ENCODE results near the gene TCAP.
A peak's percentile ranks its signal among the peaks of the same experiment; 100 is the strongest.

Gene TCAP

GRCh38 chr17:39666601-39667261 lies 1.6 kb downstream of the TCAP start:
- DNase-seq (ENCODE audit: low read depth in 2 of 2) = no peak

- DNase-seq (ENCODE audit: low read depth in 2 of 2) = no peak
Measured at GRCh38 chr17:39667262-39667944, 2.3 kb downstream of the TCAP start.

- DNase-seq (ENCODE audit: low read depth in 2 of 2) = peak in 1 of 2 experiments; percentile 5
Measured at GRCh38 chr17:39667945-39668924, 3.1 kb downstream of the TCAP start, which contains the start of gene PNMT. Gene PNMT, plus strand, starts transcription at chr17:39668453. Its CDS starts 23 bp downstream, at chr17:39668476.

DNA sequence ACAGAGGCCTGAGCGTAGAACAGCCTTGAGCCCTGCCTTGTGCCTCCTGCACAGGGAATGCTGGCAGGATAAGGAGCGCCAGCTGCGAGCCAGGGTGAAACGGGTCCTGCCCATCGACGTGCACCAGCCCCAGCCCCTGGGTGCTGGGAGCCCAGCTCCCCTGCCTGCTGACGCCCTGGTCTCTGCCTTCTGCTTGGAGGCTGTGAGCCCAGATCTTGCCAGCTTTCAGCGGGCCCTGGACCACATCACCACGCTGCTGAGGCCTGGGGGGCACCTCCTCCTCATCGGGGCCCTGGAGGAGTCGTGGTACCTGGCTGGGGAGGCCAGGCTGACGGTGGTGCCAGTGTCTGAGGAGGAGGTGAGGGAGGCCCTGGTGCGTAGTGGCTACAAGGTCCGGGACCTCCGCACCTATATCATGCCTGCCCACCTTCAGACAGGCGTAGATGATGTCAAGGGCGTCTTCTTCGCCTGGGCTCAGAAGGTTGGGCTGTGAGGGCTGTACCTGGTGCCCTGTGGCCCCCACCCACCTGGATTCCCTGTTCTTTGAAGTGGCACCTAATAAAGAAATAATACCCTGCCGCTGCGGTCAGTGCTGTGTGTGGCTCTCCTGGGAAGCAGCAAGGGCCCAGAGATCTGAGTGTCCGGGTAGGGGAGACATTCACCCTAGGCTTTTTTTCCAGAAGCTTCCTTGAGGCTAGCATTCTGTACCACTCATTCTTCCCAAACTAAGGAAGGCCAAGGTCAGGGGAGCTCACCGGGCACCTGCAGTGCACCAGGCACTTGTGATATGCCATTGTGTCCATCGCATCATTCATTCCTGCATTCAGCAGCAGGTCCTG lies 5.0 kb downstream of the TCAP start:
- DNase-seq (ENCODE audit: low read depth in 2 of 2) = no peak

DNA sequence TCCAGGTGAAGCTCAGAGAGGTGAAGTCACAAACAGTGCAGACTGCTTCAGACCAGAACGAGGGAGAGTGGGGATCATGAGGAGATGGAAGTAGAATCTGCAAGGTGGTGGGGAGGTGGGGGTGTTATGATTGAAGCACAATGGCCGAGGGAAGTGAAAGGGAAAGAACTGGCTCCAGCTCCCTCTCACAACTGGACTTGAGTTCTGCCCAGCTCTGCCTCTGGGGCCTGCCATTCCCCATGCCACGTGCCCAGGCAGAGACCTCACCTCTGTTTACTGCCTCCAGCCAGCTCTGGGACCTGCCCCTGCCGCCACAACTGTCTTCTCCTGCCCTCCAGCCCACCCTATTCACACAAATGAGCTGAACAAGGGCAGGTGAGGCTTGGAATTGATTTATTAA lies 5.6 kb downstream of the TCAP start:
- DNase-seq (ENCODE audit: low read depth in 2 of 2) = no peak

DNA sequence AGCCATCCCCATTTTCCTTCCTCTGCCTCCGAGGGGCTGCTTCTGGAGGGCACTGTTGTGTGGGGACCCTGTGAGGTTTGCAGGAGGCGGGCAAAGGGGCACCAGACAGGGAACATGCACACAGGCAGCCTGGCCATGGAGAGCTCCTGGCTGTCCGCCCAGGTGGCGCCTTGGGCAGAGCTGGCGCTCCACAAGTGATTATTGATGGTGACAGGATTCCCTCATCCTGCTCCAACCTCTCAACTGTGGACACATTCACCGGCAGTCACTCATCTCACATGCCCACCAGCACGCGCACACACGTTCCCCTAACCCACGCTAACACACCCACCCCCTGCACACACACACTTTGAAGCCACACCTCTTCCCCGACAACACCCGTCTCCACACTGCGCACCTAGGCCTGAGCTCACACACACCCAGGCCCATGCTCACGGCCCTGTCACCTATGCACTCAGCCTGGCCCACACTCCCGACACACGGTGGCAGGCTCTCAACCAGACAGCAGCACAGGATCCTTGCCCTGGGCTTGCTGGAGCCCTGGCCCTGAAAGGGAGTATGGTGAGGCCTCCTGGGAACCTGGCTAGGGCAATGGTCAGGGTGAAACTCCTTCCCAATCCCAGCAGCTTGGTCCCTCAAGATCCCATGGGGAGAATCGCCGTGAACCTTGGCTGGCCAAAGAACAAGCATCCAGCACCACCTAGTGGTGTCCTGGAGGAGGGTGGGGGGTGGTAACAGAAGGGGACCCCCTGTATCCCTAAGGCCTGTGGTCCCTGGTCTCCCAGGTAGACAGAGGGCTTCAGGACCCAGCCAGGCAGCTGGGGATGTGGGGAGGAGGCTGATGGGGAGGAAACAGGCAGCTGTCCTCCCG lies 6.7 kb downstream of the TCAP start:
- no peak for DNase-seq (ENCODE audit: low read depth in 2 of 2)

DNA sequence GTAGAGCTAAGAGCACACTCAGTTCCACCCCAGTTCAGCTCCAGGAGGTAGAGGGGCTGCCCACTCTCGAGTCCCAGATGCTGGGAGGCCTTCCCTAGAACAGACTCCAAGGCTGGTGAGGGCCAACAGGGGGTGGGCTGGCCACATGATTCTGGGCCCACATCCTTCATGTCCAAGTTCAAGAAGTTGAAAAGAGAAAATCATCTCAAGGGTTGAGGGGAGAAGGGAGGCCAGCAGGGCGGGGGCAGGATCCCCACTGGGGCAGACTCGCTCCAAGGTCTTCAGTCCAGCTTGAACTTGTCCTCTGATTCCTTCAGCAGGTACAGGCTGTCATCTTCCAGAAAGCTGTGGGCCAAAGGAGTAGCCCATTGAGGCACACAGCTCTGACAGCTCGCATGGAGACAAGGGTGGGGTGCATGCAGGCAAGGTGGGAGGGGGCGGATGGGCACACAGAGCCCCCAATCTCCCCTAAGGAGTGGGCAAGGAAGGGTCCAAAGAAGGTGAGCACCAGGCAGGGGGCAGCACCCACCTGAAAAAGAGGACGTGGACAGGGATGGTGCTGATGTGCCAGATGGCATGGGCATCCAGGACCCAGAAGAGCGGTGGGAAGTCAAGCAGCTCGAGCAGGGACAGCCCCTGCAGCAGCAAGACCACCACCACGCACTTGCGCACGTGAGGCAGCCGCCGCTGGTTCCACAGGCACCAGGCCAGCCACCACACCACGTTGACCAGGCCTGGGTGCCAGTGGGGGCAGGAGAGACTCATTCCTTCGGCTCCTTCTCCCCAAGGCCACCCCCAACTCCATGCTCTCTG lies 7.6 kb downstream of the TCAP start:
- no peak for DNase-seq (ENCODE audit: low read depth in 2 of 2)

- DNase-seq (ENCODE audit: low read depth in 2 of 2) = no peak
Measured at GRCh38 chr17:39673335-39674081, 8.4 kb downstream of the TCAP start.

DNA sequence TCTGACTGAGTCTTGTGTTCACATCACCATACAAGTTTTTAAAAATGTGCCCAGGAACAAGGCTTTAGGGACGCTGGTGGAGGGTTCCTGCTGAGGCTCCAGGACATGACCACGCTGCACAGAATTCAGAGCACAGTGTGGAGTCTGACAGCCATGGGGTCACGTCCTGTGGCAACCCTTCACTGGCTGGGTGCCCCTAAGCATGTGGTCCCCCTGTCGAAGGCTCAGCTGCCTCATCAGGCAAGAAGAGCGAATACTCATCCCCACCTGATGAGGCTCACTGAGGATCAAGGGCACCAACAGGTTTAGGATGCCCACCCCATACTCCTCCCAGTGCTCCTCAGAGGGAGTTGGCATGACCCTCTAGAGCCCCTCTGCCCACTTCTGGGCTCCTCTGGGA lies 9.0 kb downstream of the TCAP start:
- no peak for DNase-seq (ENCODE audit: low read depth in 2 of 2)

DNA sequence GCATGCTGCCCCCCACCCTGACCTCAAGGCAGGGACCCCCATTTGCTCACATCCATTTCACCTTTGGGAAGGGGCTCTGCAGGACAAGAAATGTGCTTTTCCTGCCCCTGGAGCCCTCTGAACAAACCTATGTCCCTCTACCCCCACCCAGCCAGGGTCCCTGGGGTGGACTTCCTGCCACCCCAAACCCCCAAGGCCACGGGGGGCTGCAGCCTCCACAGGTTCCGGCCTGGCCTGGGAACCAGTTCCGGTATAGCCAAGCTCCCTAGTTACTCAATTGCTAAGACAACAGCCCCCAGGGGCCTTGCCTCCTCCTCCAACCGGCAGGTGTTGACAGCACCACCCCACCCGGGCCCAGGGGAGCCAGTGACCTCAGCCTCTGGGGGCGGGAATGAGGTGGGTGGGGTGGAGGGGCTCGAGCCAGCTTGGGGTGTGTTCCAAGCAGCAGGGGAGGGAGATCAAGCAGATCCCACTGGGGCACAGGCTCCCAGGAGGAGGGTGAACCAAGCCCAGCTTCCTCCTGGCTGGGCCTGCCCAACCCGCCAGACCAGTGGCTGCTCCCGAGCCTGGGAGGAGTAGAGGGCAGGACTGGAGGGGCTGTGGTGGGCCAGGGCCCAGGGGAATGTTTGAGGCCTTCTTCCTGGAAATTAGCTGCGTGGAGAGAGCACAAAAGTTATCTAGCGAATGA lies 9.7 kb downstream of the TCAP start:
- no peak for DNase-seq (ENCODE audit: low read depth in 2 of 2)

GRCh38 chr17:39675390-39676082 lies 10.4 kb downstream of the TCAP start:
- DNase-seq (ENCODE audit: low read depth in 2 of 2) = no peak

DNA sequence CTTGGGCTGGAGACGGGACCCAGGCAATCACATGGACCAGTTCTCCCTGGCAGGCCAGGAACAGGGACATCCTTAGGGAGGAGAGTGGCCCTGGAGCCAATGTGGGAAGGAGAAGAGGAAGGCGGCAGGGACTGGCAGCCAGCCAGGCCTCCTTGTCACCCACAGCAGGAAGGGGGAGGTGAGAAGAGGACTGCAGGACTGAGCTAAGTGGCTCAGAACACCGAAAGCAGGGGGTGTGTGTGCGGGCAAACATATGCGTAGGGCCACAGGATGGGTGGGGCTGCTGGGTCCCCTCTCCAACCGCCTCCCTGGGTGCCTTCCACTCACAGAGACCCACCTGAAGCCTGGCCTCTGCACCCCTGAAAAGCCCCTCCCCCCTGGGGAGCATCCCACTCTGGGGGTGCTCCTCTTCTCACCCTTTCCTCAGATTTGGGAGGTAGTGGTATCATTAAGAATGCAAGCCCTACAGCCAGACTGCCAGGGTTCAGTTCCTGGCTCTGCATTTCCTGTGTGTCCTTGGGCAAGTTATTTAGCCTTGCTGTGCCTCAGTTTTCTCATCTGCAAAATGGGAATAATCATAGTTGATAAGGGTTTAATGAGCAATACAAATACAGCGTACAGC lies 11.2 kb downstream of the TCAP start:
- no peak for DNase-seq (ENCODE audit: low read depth in 2 of 2)

GRCh38 chr17:39677072-39677471 lies 11.9 kb downstream of the TCAP start:
- DNase-seq (ENCODE audit: low read depth in 2 of 2) = no peak

DNA sequence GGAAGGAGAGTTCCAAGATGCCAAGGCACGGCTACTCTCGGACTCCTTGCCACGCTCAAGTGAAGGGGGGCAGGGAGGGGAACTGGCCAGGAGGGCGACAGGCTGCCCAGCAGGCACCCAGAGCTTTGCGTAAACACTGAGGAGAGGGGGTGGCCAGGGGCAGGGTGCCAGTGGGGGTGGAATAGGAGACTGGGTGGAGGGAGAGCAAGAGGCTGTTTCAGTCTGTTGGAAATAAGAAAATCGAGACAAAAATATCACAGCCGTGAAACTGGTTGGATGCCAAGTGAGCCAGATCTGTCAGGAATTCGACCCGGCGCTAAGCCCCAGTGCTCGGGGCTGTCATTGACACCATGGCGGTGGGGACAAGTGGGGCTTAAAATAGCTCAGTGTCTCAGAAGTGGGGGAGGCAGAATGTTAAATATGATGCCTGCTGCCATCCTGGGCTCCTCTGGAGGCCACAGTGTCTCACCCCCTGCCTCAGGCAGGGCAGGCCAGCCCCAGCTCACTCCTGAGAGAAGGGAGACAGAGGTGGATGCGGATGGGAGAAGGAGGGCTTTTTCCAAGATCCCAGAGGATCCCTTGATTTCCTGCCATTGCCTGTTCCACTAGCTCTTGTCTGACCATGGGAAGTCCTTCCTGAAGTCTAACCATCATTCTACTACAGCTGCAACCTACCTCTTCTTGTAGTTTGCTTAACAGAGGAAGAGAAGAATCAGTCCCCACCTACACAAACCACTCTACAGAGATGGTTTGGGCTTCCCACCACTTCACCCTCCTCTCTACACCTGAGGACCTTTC lies 12.6 kb downstream of the TCAP start:
- no peak for DNase-seq (ENCODE audit: low read depth in 2 of 2)

GRCh38 chr17:39678340-39679116 lies 13.4 kb downstream of the TCAP start:
- no peak for DNase-seq (ENCODE audit: low read depth in 2 of 2)
